WTC11 (cell line): ENCODE results near the gene BMP5.

Experiments
- AR ChIP-seq: fragments of 250-450 bp; sonication (Bioruptor Pico); IDR thresholded peaks from 2 replicates; pipeline ENCODE4 v1.9.0; 2021; ENCODE audit warnings: mild to moderate bottlenecking
- ATF2 ChIP-seq: sonication (generic); formaldehyde crosslinking; IDR thresholded peaks from 2 replicates; pipeline ENCODE4 v1.8.1; 2022; ENCODE audit warnings: low read depth, missing genetic modification reagents, borderline replicate concordance
- CTCF ChIP-seq: fragments of 200-600 bp; IDR thresholded peaks from 2 replicates; pipeline ENCODE4 v1.8.0; 2022; ENCODE audit warnings: antibody characterized with exemption
- ESRRA ChIP-seq: sonication (generic); formaldehyde crosslinking; IDR thresholded peaks from 2 replicates; pipeline ENCODE4 v1.8.1; 2022; ENCODE audit warnings: mild to moderate bottlenecking, missing genetic modification reagents, borderline replicate concordance
- ETV6 ChIP-seq: sonication (generic); formaldehyde crosslinking; IDR thresholded peaks from 2 replicates; pipeline ENCODE4 v1.8.1; 2022; ENCODE audit warnings: mild to moderate bottlenecking, missing genetic modification reagents
- FOXP1 ChIP-seq: sonication (generic); formaldehyde crosslinking; IDR thresholded peaks from 2 replicates; pipeline ENCODE4 v1.8.0; 2022; ENCODE audit warnings: missing genetic modification reagents, mild to moderate bottlenecking, moderate library complexity, borderline replicate concordance
- MLX ChIP-seq: sonication (generic); formaldehyde crosslinking; IDR thresholded peaks from 2 replicates; pipeline ENCODE4 v1.8.1; 2023; ENCODE audit warnings: mild to moderate bottlenecking, missing genetic modification reagents, moderate library complexity
- NFE2L1 ChIP-seq: sonication (generic); formaldehyde crosslinking; IDR thresholded peaks from 2 replicates; pipeline ENCODE4 v1.8.1; 2023; ENCODE audit warnings: missing genetic modification reagents
- PREB ChIP-seq: sonication (generic); formaldehyde crosslinking; IDR thresholded peaks from 2 replicates; pipeline ENCODE4 v1.8.1; 2022; ENCODE audit warnings: mild to moderate bottlenecking, missing genetic modification reagents, moderate library complexity, borderline replicate concordance
- STAT6 ChIP-seq: sonication (generic); formaldehyde crosslinking; conservative IDR thresholded peaks from 2 replicates; pipeline ENCODE4 v1.8.1; 2023; ENCODE audit warnings: mild to moderate bottlenecking, low read depth, missing genetic modification reagents, moderate library complexity
- ZBTB43 ChIP-seq: sonication (generic); formaldehyde crosslinking; IDR thresholded peaks from 2 replicates; pipeline ENCODE4 v1.8.1; 2023; ENCODE audit warnings: mild to moderate bottlenecking, missing genetic modification reagents
- ZNF263 ChIP-seq: sonication (generic); formaldehyde crosslinking; IDR thresholded peaks from 2 replicates; pipeline ENCODE4 v1.8.1; 2022; ENCODE audit warnings: low read depth, mild to moderate bottlenecking, moderate library complexity, missing genetic modification reagents
- ZNF396 ChIP-seq: fragments of 250-450 bp; sonication (Bioruptor Pico); IDR thresholded peaks from 2 replicates; pipeline ENCODE4 v1.8.0; 2021; ENCODE audit warnings: mild to moderate bottlenecking, moderate library complexity, borderline replicate concordance
- ZNF512 ChIP-seq: sonication (generic); formaldehyde crosslinking; IDR thresholded peaks from 2 replicates; pipeline ENCODE4 v1.8.1; 2022; ENCODE audit warnings: missing genetic modification reagents, borderline replicate concordance

- TF ChIP-seq CTCF (no peak), ATF2 (CRISPR knock-in tag) (no peak), NFE2L1 (CRISPR knock-in tag) (no peak), ETV6 (CRISPR knock-in tag) (no peak), ZNF512 (no peak), STAT6 (CRISPR knock-in tag) (no peak), ZNF263 (CRISPR knock-in tag) (no peak), AR (CRISPR knock-in tag) (no peak), PREB (CRISPR knock-in tag) (no peak), ESRRA (no peak), FOXP1 (CRISPR knock-in tag) (no peak), MLX (CRISPR knock-in tag) (no peak), ZNF396 (CRISPR knock-in tag) (no peak), ZBTB43 (CRISPR knock-in tag) (no peak)
Measured at GRCh38 chr6:55708711-55709110, 166.7 kb downstream of the BMP5 start.
